Hematopoietic multipotent progenitor cell treated with erythropoietin and hydrocortisone succinate and interleukin-3 and kit ligand, for 4 days (in vitro differentiated cells): ENCODE results near the gene TRPM5.

Experiments used
- DNase-seq: peaks from one replicate; pipeline ENCODE4 v3.0.0-alpha.2; 2015

Gene TRPM5

GRCh38 chr11:2451916-2452315 is 7.6 kb upstream of the TRPM5 start:
- DNase-seq: no peak

- DNase-seq: no peak
These were observed 7.0 kb upstream of the TRPM5 start for GRCh38 chr11:2451336-2451735.

- peak; percentile 45 for DNase-seq
These were observed 6.2 kb upstream of the TRPM5 start for GRCh38 chr11:2450321-2451041.

GRCh38 chr11:2449548-2450320 is 5.4 kb upstream of the TRPM5 start:
- DNase-seq: no peak

- DNase-seq: no peak
These were observed 4.6 kb upstream of the TRPM5 start for GRCh38 chr11:2448661-2449547.

GRCh38 chr11:2447951-2448650 is 3.8 kb upstream of the TRPM5 start:
- DNase-seq: no peak

GRCh38 chr11:2447253-2447950 is 3.1 kb upstream of the TRPM5 start:
- DNase-seq: peak; percentile 39

- DNase-seq: peak; percentile 44
These were observed 2.4 kb upstream of the TRPM5 start for GRCh38 chr11:2446590-2447252.

- no peak for DNase-seq
These were observed 1.6 kb upstream of the TRPM5 start for GRCh38 chr11:2445746-2446551.

GRCh38 chr11:2444821-2445745 is 769 bp upstream of the TRPM5 start, which contains the start of gene KCNQ1:
TSS of gene KCNQ1 (plus strand) at chr11:2445008. CDS start at chr11:2445099, 91 bp downstream.
- peak; percentile 72 for DNase-seq

GRCh38 chr11:2443406-2443805 is 908 bp downstream of the TRPM5 start:
- DNase-seq: no peak

GRCh38 chr11:2442589-2442988 is 1.7 kb downstream of the TRPM5 start:
- DNase-seq: peak; percentile 42

GRCh38 chr11:2441171-2441570 is 3.1 kb downstream of the TRPM5 start:
- no peak for DNase-seq

GRCh38 chr11:2440646-2441045 is 3.7 kb downstream of the TRPM5 start:
- DNase-seq: peak; percentile 58

GRCh38 chr11:2439820-2440219 is 4.5 kb downstream of the TRPM5 start:
- DNase-seq: no peak

GRCh38 chr11:2437516-2437915 is 6.8 kb downstream of the TRPM5 start:
- no peak for DNase-seq

- no peak for DNase-seq
These were observed 7.7 kb downstream of the TRPM5 start for GRCh38 chr11:2436521-2437031.

GRCh38 chr11:2436013-2436520 is 8.2 kb downstream of the TRPM5 start:
- DNase-seq: no peak
